ENCODE results near the gene FOXF2. TPM values are rescaled to one million over a fixed set of nuclear protein-coding genes. Genes with fewer than 3 reads are reported as not detected.

Gene FOXF2
- total RNA-seq, 1 donor from 2014 or later = not detected

- DNase-seq (ENCODE audit: extremely low read depth, low read depth, low spot score) = no peak
Observed at GRCh38 chr6:1390133-1390945, 963 bp downstream of the FOXF2 start.

GRCh38 chr6:1390946-1391799, 1.8 kb downstream of the FOXF2 start:
- DNase-seq (ENCODE audit: extremely low read depth, low read depth, low spot score) = no peak

- DNase-seq (ENCODE audit: extremely low read depth, low read depth, low spot score) = no peak
Observed at GRCh38 chr6:1391800-1392309, 2.5 kb downstream of the FOXF2 start.

GRCh38 chr6:1392813-1393640, 3.7 kb downstream of the FOXF2 start:
- no peak for DNase-seq (ENCODE audit: extremely low read depth, low read depth, low spot score)

- DNase-seq (ENCODE audit: extremely low read depth, low read depth, low spot score) = no peak
Observed at GRCh38 chr6:1393641-1394283, 4.4 kb downstream of the FOXF2 start.

GRCh38 chr6:1394514-1395463, 5.4 kb downstream of the FOXF2 start:
- DNase-seq (ENCODE audit: extremely low read depth, low read depth, low spot score) = no peak

GRCh38 chr6:1395506-1395905, 6.1 kb downstream of the FOXF2 start:
- DNase-seq (ENCODE audit: extremely low read depth, low read depth, low spot score) = no peak

- DNase-seq (ENCODE audit: extremely low read depth, low read depth, low spot score) = no peak
Observed at GRCh38 chr6:1395941-1396908, 6.8 kb downstream of the FOXF2 start.

- peak; percentile 10 for DNase-seq (ENCODE audit: extremely low read depth, low read depth, low spot score)
Observed at GRCh38 chr6:1396952-1397868, 7.8 kb downstream of the FOXF2 start.

GRCh38 chr6:1399085-1399780, 9.9 kb downstream of the FOXF2 start:
- DNase-seq (ENCODE audit: extremely low read depth, low read depth, low spot score) = no peak

- no peak for DNase-seq (ENCODE audit: extremely low read depth, low read depth, low spot score)
Observed at GRCh38 chr6:1400126-1400850, 10.9 kb downstream of the FOXF2 start.

GRCh38 chr6:1402369-1402768, 13.0 kb downstream of the FOXF2 start:
- no peak for DNase-seq (ENCODE audit: extremely low read depth, low read depth, low spot score)

- no peak for DNase-seq (ENCODE audit: extremely low read depth, low read depth, low spot score)
Observed at GRCh38 chr6:1402868-1403267, 13.5 kb downstream of the FOXF2 start.

GRCh38 chr6:1403851-1404712, 14.7 kb downstream of the FOXF2 start:
- DNase-seq (ENCODE audit: extremely low read depth, low read depth, low spot score) = no peak

- no peak for DNase-seq (ENCODE audit: extremely low read depth, low read depth, low spot score)
Observed at GRCh38 chr6:1404713-1405098, 15.3 kb downstream of the FOXF2 start.

Data from glomerular endothelial cell (primary cell).